PC-9 (cell line): ENCODE data around the gene EMILIN1. TPM values are rescaled to one million over a fixed set of nuclear protein-coding genes. Genes with fewer than 3 reads are reported as not detected.

Experiments
- BruUV-seq: library from RNA; stranded (reverse); fragments of 400-500 nt; replicated peaks from 2 replicates; lab custom pipeline; 2021; lab: Mats Ljungman, UMichigan
- CTCF ChIA-PET: fragments of 300-600 bp; sonication (Branson Sonifier 250); formaldehyde crosslinking; loops from one replicate; lab custom pipeline; 2022; ENCODE audit warnings: antibody characterized with exemption; lab: Charles Lee
- POLR2A ChIA-PET: fragments of 300-600 bp; sonication (Branson Sonifier 250); formaldehyde crosslinking; loops from one replicate; lab custom pipeline; 2022; ENCODE audit warnings: antibody characterized with exemption; ENCODE audit not compliant: unreplicated experiment; lab: Charles Lee
- DNase-seq, 2 experiments: peaks; one replicate each; pipeline versions ENCODE4 v3.0.0 to v3.0.0-alpha.2; 2015 to 2022; ENCODE audit warnings: mixed read lengths in 1 of 2
- H2AFZ ChIP-seq: fragments of 200-600 bp; sonication (generic); 2 replicates; pipeline ENCODE4 v1.8.1; 2017; ENCODE audit warnings: antibody characterized with exemption
- H3F3A ChIP-seq: fragments of 200-600 bp; sonication (generic); 2 replicates; pipeline ENCODE4 v1.8.1; 2017; ENCODE audit warnings: antibody characterized with exemption, mild to moderate bottlenecking, low read depth; ENCODE audit not compliant: insufficient read depth
- H3K27ac ChIP-seq: fragments of 200-600 bp; sonication (generic); 2 replicates; pipeline ENCODE4 v1.6.1; 2016; ENCODE audit warnings: mixed run types
- H3K27me3 ChIP-seq: fragments of 200-600 bp; sonication (generic); 2 replicates; pipeline ENCODE4 v1.6.1; 2016; ENCODE audit warnings: low read depth, mixed run types; ENCODE audit not compliant: insufficient read depth
- H3K36me3 ChIP-seq: fragments of 200-600 bp; sonication (generic); 2 replicates; pipeline ENCODE4 v1.6.1; 2016; ENCODE audit warnings: low read depth, mixed run types
- H3K4me1 ChIP-seq: fragments of 200-600 bp; sonication (generic); replicated peaks from 2 replicates; pipeline ENCODE4 v1.6.1; 2016; ENCODE audit warnings: mixed run types; ENCODE audit not compliant: insufficient read depth
- H3K4me2 ChIP-seq: fragments of 200-600 bp; sonication (generic); 2 replicates; pipeline ENCODE4 v1.6.1; 2017; ENCODE audit warnings: mixed run types
- H3K4me3 ChIP-seq: fragments of 200-600 bp; sonication (generic); 2 replicates; pipeline ENCODE4 v1.6.1; 2016; ENCODE audit warnings: mixed run types
- H3K79me2 ChIP-seq: fragments of 200-600 bp; sonication (generic); 2 replicates; pipeline ENCODE4 v1.6.1; 2017; ENCODE audit warnings: low read depth, mixed run types
- H3K9me2 ChIP-seq: fragments of 200-600 bp; sonication (generic); 2 replicates; pipeline ENCODE4 v1.8.1; 2017; ENCODE audit warnings: mild to moderate bottlenecking; ENCODE audit not compliant: insufficient read depth
- H3K9me3 ChIP-seq: fragments of 200-600 bp; sonication (generic); 2 replicates; pipeline ENCODE4 v1.8.1; 2016; ENCODE audit warnings: low read depth; ENCODE audit not compliant: insufficient read depth
- H4K20me1 ChIP-seq: fragments of 200-600 bp; sonication (generic); 2 replicates; pipeline ENCODE4 v1.8.1; 2017; ENCODE audit not compliant: insufficient read depth
- EZH2 ChIP-seq: fragments of 200-600 bp; sonication (generic); IDR thresholded peaks from 2 replicates; pipeline ENCODE4 v1.8.0; 2017; ENCODE audit warnings: antibody characterized with exemption, low read depth
- intact Hi-C: fragments of 100-400 bp; cut with micrococcal nuclease; formaldehyde crosslinking; loops from one replicate; pipeline ENCODE4 v1.10.0; 2022; ENCODE audit not compliant: unreplicated experiment
- total RNA-seq: library from RNA; stranded (reverse); gene quantifications from 2 replicates; pipeline ENCODE4 v1.2.3, GENCODE V29; 2021
- TF ChIP-seq, protein P1 (sequence below): fragments of 200-600 bp; sonication (generic); conservative IDR thresholded peaks from 2 replicates; pipeline ENCODE4 v1.6.1; 2017; ENCODE audit warnings: mixed run types, antibody characterized with exemption, mild to moderate bottlenecking, moderate library complexity

EMILIN1 gene
- total RNA-seq, 1 experiment from 2014 or later, result 1.6 TPM

DNA sequence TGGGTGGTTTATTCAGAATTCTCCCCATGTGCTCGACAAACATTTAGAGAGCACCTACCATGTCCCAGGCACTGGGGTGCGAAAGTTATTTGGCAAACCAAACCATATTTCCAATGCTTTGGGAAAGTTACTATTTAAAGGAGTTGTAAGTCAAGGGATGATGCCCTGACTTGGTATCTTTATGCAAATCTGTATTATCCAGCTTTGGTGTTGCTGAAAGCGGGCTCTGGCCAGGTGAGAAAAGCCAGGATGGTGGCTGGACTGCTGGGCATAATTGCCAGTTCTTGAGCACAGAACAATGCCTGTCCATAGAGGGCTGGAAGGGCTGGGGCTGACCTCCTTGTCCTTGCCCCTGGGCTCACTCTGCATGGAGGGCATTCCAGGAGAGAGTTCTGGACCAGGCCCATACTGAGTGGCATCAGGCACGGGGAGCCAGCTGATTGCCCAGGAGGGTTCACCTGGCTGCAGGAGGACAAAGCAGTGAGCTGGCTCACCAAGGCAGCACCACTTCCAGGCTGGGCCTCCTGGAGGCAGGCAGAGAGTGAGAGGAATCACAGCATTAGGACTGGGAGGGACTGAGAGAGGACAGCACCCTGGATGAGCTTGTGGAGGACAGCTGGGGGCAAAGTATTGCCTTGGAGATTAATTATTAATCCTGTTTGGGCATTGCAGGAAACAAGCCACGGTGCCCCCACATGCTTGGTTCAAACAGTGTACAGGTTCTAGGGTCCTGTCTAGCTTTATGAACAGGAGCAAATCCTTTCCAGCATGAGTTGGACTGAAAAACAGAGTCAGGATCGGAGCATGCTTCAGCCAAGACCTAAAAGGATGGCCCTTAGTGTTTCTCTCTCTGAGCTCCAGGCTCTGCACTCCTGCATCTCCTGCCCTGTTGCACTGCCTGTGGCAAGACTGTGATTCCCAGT is 15.3 kb downstream of the EMILIN1 start:
- Histone ChIP-seq H3K27ac (no peak overlapping the region), H3F3A (peaks cover 6% of the 10 kb centered on the region; the same call in 1 of the 2 replicates), H3K79me2 (no peaks in the 10 kb centered on the region), H3K27me3 (no peaks in the 10 kb centered on the region), H4K20me1 (no peaks in the 10 kb centered on the region), H2AFZ (no peak overlapping the region), H3K4me1 (no peaks in the 10 kb centered on the region), H3K9me2 (no peaks in the 10 kb centered on the region), H3K36me3 (no peaks in the 10 kb centered on the region), H3K4me3 (no peak overlapping the region), H3K9me3 (no peaks in the 10 kb centered on the region), H3K4me2 (no peak overlapping the region)
- no peak for DNase-seq
- ChIA-PET POLR2A (no interaction called here), CTCF (no interaction called here)
- BruUV-seq, result no TSS peak
- intact Hi-C loops, result loop anchor here (2.0 kb wide), 1 partner anchor 187 kb away; no protein-coding TSS in a partner anchor
- TF ChIP-seq, protein P1, sequence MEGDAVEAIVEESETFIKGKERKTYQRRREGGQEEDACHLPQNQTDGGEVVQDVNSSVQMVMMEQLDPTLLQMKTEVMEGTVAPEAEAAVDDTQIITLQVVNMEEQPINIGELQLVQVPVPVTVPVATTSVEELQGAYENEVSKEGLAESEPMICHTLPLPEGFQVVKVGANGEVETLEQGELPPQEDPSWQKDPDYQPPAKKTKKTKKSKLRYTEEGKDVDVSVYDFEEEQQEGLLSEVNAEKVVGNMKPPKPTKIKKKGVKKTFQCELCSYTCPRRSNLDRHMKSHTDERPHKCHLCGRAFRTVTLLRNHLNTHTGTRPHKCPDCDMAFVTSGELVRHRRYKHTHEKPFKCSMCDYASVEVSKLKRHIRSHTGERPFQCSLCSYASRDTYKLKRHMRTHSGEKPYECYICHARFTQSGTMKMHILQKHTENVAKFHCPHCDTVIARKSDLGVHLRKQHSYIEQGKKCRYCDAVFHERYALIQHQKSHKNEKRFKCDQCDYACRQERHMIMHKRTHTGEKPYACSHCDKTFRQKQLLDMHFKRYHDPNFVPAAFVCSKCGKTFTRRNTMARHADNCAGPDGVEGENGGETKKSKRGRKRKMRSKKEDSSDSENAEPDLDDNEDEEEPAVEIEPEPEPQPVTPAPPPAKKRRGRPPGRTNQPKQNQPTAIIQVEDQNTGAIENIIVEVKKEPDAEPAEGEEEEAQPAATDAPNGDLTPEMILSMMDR, result no peak
- no peak for TF ChIP-seq EZH2

- no peak overlapping the region for H3K4me2 ChIP-seq
- H3K9me3 ChIP-seq, result no peaks in the 10 kb centered on the region
- ChIA-PET CTCF (no interaction called here), POLR2A (no interaction called here)
- no peak overlapping the region for H3K27ac ChIP-seq
- no peak overlapping the region for H2AFZ ChIP-seq
- no peaks in the 10 kb centered on the region for H3K27me3 ChIP-seq
- intact Hi-C loops, result no loop called here
- H3K79me2 ChIP-seq, result no peaks in the 10 kb centered on the region
- no TSS peak for BruUV-seq
- no peaks in the 10 kb centered on the region for H3K36me3 ChIP-seq
- H3F3A ChIP-seq, result peaks cover 6% of the 10 kb centered on the region; the same call in 1 of the 2 replicates
- DNase-seq, result no peak
- no peak overlapping the region for H3K4me3 ChIP-seq
- no peaks in the 10 kb centered on the region for H3K4me1 ChIP-seq
- no peak for TF ChIP-seq EZH2
- TF ChIP-seq, protein P1, result no peak
- no peaks in the 10 kb centered on the region for H4K20me1 ChIP-seq
- H3K9me2 ChIP-seq, result no peaks in the 10 kb centered on the region
Observed at GRCh38 chr2:27094353-27094984, 16.1 kb downstream of the EMILIN1 start.

DNA sequence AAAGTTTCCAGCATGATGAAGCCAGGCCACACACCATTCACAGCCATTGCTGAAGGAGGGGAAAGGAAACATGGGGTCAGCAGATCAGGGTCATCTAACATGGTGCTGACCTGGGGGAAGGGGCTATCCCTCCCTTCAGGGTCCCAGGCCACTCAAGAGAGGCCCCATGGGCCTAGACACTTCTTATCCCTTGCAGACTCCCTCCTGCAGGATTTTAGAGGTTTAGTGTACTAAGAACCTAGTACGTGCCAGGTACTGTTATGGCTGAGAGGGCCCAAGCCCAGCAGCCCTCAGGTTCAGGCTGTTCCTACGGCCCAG is 17.0 kb downstream of the EMILIN1 start:
- ChIA-PET CTCF (no interaction called here), POLR2A (no interaction called here)
- no peaks in the 10 kb centered on the region for H3K27me3 ChIP-seq
- no peak for DNase-seq
- H3K4me2 ChIP-seq, result no peak overlapping the region
- TF ChIP-seq EZH2, result no peak
- TF ChIP-seq, protein P1, result no peak
- H3K9me2 ChIP-seq, result no peaks in the 10 kb centered on the region
- no peaks in the 10 kb centered on the region for H3K4me1 ChIP-seq
- no peaks in the 10 kb centered on the region for H3K9me3 ChIP-seq
- H2AFZ ChIP-seq, result no peak overlapping the region
- no peaks in the 10 kb centered on the region for H4K20me1 ChIP-seq
- H3K79me2 ChIP-seq, result no peaks in the 10 kb centered on the region
- intact Hi-C loops, result loop anchor here (5.0 kb wide), 1 partner anchor 277 kb away; the partner anchor contains the start of genes EIF2B4 and SNX17
- no peaks in the 10 kb centered on the region for H3K36me3 ChIP-seq
- BruUV-seq, result no TSS peak
- H3K4me3 ChIP-seq, result no peak overlapping the region
- peaks cover 6% of the 10 kb centered on the region; the same call in 1 of the 2 replicates for H3F3A ChIP-seq
- H3K27ac ChIP-seq, result no peak overlapping the region
